ENCODE results near the gene PPP2R3C.

Gene PPP2R3C

GRCh38 chr14:35046751-35047536 is 74.8 kb downstream of the PPP2R3C start:
- no peaks in the 10 kb centered on the region for H3K9me3 ChIP-seq (ENCODE audit: control insufficient read depth, insufficient read depth, low read length)
- H3K4me1 ChIP-seq (ENCODE audit: control insufficient read depth, low read length), result peaks cover 21% of the 10 kb centered on the region
- H3K79me2 ChIP-seq (ENCODE audit: control insufficient read depth, low read length), result no peaks in the 10 kb centered on the region
- no peaks in the 10 kb centered on the region for H3K9me2 ChIP-seq (replicated peaks; ENCODE audit: control insufficient read depth, low read length)
- H3K27ac ChIP-seq (ENCODE audit: low read depth, low read length), result 0 out of 2 replicates have a peak overlapping the region, but pooled peaks have one; percentile 21
- H3K36me3 ChIP-seq (ENCODE audit: control insufficient read depth, low read length), result no peaks in the 10 kb centered on the region
- no peaks in the 10 kb centered on the region for H3K27me3 ChIP-seq (ENCODE audit: control insufficient read depth, low read length)
- H3K4me3 ChIP-seq (ENCODE audit: low read length), result peak overlapping the region; percentile 86
- H4K20me1 ChIP-seq (ENCODE audit: control insufficient read depth, insufficient read depth, low read depth, low read length), result no peaks in the 10 kb centered on the region
- H3F3A ChIP-seq (ENCODE audit: control insufficient read depth, insufficient read depth), result peaks cover 10% of the 10 kb centered on the region
- H3K4me2 ChIP-seq (ENCODE audit: low read length), result peak overlapping the region; percentile 85
- no peak for TF ChIP-seq EZH2phosphoT487 (IDR thresholded peaks at IDR 0.05; ENCODE audit: borderline replicate concordance, low read length)

GRCh38 chr14:35046048-35046750 is 75.6 kb downstream of the PPP2R3C start, which contains the start of gene FAM177A1:
FAM177A1 (plus strand) TSS chr14:35046272; CDS start chr14:35046464, 192 bp downstream.
- Histone ChIP-seq H3K4me1 (ENCODE audit: control insufficient read depth, low read length) (peaks cover 21% of the 10 kb centered on the region), H3K36me3 (ENCODE audit: control insufficient read depth, low read length) (no peaks in the 10 kb centered on the region), H3K79me2 (ENCODE audit: control insufficient read depth, low read length) (no peaks in the 10 kb centered on the region), H3K9me2 (replicated peaks; ENCODE audit: control insufficient read depth, low read length) (no peaks in the 10 kb centered on the region), H3K27ac (ENCODE audit: low read depth, low read length) (0 out of 2 replicates have a peak within 1 kb of the TSS, but pooled peaks have one; percentile 21), H3K4me2 (ENCODE audit: low read length) (peak within 1 kb of the TSS; percentile 85), H3K27me3 (ENCODE audit: control insufficient read depth, low read length) (no peaks in the 10 kb centered on the region), H3K4me3 (ENCODE audit: low read length) (peak within 1 kb of the TSS; percentile 86), H3F3A (ENCODE audit: control insufficient read depth, insufficient read depth) (peaks cover 10% of the 10 kb centered on the region), H3K9me3 (ENCODE audit: control insufficient read depth, insufficient read depth, low read length) (no peaks in the 10 kb centered on the region), H4K20me1 (ENCODE audit: control insufficient read depth, insufficient read depth, low read depth, low read length) (no peaks in the 10 kb centered on the region)
- TF ChIP-seq CTCF (IDR thresholded peaks at IDR 0.05; ENCODE audit: low read depth, low read length, poor library complexity, severe bottlenecking) (no peak), EZH2phosphoT487 (IDR thresholded peaks at IDR 0.05; ENCODE audit: borderline replicate concordance, low read length) (no peak)

GRCh38 chr14:35045798-35046047 is 76.1 kb downstream of the PPP2R3C start:
- no peak overlapping the region for H3K27ac ChIP-seq (ENCODE audit: low read depth, low read length)
- H3K9me3 ChIP-seq (ENCODE audit: control insufficient read depth, insufficient read depth, low read length), result no peaks in the 10 kb centered on the region
- peak overlapping the region; percentile 85 for H3K4me2 ChIP-seq (ENCODE audit: low read length)
- H3K79me2 ChIP-seq (ENCODE audit: control insufficient read depth, low read length), result no peaks in the 10 kb centered on the region
- peaks cover 21% of the 10 kb centered on the region for H3K4me1 ChIP-seq (ENCODE audit: control insufficient read depth, low read length)
- H3K4me3 ChIP-seq (ENCODE audit: low read length), result peak overlapping the region; percentile 86
- no peaks in the 10 kb centered on the region for H3K9me2 ChIP-seq (replicated peaks; ENCODE audit: control insufficient read depth, low read length)
- TF ChIP-seq CTCF (IDR thresholded peaks at IDR 0.05; ENCODE audit: low read depth, low read length, poor library complexity, severe bottlenecking), result no peak
- no peak for TF ChIP-seq EZH2phosphoT487 (IDR thresholded peaks at IDR 0.05; ENCODE audit: borderline replicate concordance, low read length)
- H3F3A ChIP-seq (ENCODE audit: control insufficient read depth, insufficient read depth), result peaks cover 10% of the 10 kb centered on the region
- H3K27me3 ChIP-seq (ENCODE audit: control insufficient read depth, low read length), result no peaks in the 10 kb centered on the region
- H3K36me3 ChIP-seq (ENCODE audit: control insufficient read depth, low read length), result no peaks in the 10 kb centered on the region
- H4K20me1 ChIP-seq (ENCODE audit: control insufficient read depth, insufficient read depth, low read depth, low read length), result no peaks in the 10 kb centered on the region

Measured in DOHH2 (cell line).